NCI-H2227 treated with DMSO at 0.1 percent for 48 hours (cell line): ENCODE data around the gene PFDN1.

ENCODE experiments used
- DNase-seq: peaks from one replicate; lab custom pipeline; 2025; lab: John Stamatoyannopoulos, UW

Gene PFDN1

GRCh38 chr5:140295414-140295813, 7.5 kb downstream of the PFDN1 start:
- no peak for DNase-seq

DNA sequence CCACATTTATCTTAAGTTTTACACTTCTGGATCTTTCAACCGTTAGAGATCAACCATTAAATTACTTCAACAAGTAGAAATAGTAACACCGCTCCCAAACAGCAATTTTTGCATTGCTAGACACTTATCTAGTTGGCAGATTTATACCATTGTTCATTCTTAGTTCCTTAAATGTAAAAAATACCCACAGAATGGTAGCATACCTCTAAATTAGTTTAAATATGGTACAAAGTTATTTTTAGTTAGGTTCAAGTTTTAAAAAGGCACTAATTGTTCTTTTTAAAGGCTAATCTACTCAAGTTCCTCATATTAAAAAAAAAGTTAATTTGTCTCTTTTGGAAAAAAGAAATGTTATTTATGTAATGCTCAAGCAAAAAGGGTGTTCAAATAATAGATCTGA, 8.1 kb downstream of the PFDN1 start:
- DNase-seq: no peak

DNA sequence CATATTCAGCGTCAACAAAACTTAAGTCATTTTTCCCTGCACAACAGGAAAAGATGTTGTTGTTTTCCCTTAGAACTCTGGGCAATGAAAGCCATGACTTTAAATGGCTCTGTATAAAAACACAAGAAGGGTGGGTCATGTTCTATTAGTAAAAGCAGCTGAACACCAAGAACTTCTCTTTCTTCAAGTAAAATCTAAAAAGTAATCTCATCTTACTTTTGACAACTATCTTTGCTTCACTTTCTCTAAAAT, 9.1 kb downstream of the PFDN1 start:
- DNase-seq: no peak

DNA sequence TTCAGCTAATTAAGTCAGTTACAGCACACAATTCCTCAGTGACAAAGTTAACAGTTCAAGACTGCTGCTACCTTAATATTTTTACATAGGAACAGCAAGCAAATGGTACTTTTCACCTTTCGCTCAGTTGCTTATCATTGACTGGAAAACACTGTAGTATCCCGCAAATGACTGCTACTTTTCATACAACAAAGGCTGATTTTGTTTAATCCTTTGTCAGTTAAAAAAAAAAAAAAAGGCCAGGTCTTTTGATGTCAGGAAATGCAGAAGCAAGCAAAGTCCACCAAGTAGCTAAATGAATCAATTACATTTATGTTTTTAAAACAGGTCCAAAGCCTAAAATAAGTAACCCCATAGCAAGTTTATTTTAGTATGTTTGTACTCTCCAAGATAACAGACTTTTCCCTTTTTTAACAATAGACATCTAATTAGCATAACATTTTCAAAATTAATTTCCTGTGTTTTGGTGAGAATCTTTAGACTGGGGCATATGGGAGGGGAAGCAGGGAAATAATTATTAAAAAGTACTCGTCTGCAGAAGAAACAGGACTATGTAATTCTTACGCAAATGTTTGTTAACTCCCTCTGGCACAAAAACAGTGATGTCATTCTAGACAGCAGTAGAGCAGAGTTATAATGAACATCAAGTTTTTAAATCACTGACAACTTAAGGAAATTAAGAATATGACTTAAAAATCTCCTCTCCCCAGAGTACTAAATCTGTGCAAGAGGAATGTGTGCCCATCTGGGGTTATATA, 9.6 kb downstream of the PFDN1 start:
- DNase-seq: no peak

- no peak for DNase-seq
Observed at GRCh38 chr5:140292212-140293036, 10.5 kb downstream of the PFDN1 start.

- DNase-seq: no peak
Observed at GRCh38 chr5:140287801-140288521, 14.9 kb downstream of the PFDN1 start.

- no peak for DNase-seq
Observed at GRCh38 chr5:140286424-140286823, 16.5 kb downstream of the PFDN1 start.

DNA sequence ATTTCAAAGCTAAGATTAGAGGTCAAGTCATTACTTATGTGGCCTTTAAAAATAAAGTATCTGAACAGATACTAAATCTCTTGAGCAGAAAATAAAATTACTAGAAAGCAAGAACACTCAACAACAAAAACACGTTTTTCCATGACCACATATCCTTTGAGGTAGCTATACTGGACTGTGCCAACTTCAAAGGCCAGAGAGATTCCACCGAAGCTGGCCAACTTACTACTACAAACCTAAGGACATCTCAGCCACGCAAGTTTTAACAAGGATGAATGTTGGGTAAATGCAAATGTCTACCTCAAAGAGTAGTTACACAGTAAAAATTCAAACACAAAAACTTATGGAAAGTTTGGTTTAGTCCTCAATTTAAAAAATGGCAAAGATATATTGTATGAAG, 18.9 kb downstream of the PFDN1 start:
- DNase-seq: no peak

- no peak for DNase-seq
Observed at GRCh38 chr5:140282266-140282665, 20.6 kb downstream of the PFDN1 start.

GRCh38 chr5:140275837-140276236, 27.1 kb downstream of the PFDN1 start:
- DNase-seq: no peak

DNA sequence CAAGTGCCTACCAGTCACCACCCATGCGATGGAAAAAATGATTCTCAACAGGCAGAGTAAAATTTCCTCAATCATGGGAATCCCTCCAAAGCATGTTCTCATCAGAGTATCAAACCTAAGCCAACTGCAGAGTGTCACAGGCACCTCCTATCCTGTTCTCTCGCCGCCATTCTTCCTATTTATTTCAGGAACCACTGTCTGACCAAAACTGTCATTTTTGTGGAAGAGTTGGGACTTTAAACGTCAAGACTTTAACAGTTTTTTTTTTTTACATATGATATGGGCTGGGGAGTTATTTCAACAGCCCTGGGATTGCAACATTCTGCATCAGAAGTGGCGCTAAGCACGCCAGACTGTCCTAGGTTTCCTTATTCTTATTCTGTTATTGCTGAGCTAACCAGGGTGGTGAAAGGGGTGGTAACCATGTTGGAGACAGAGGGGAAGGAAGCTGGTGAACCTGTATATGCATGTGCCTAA, 29.5 kb downstream of the PFDN1 start:
- no peak for DNase-seq

- no peak for DNase-seq
Observed at GRCh38 chr5:140270008-140270407, 32.9 kb downstream of the PFDN1 start.

- DNase-seq: peak; percentile 20
Observed at GRCh38 chr5:140267559-140268018, 35.3 kb downstream of the PFDN1 start.

DNA sequence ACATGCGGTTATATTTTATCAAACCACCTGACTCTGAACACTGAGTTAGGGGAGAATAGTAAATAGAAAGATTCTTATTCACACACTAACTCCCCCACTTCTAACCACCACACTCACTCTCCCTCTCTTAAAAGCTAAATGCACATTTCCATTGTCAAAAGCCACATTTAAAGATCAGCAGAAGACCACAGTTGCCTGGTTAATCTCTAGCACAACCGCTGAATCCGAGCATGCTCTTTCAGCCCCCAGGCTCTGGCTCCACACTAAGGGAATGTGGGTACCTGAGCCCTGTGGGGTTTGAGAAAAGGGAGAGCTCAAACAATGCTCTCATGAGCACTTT, 35.7 kb downstream of the PFDN1 start:
- DNase-seq: no peak

DNA sequence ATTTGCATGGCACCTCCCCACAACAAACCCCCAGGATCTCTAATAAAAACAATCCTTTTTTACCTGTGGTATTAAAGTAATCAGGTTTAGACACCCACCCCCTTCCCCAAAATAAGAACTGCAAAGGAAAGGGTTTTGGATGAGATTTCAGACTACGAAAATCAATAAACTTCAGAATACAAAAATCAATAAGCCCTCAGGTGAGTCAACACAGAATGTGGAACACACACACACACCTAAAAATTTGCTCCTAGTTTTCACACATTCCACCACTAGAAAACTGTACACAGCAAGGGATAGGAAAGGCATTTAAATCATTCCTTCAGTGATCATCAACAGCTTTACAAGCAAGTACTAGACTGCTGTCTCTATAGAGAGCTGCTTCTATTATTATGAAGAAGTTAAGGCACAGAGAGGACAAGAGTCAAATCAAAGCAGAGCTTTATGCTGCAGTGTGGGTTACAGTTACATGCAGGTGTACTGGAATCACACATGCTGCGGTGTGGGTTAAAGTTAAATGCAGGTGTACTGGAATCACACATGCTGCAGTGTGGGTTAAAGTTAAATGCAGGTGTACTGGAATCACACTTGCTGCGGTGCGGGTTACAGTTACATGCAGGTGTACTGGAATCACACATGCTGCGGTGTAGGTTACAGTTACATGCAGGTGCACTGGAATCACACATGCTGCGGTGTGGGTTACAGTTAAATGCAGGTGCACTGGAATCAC, 36.3 kb downstream of the PFDN1 start:
- DNase-seq: no peak

- no peak for DNase-seq
Observed at GRCh38 chr5:140265845-140266244, 37.1 kb downstream of the PFDN1 start.

DNA sequence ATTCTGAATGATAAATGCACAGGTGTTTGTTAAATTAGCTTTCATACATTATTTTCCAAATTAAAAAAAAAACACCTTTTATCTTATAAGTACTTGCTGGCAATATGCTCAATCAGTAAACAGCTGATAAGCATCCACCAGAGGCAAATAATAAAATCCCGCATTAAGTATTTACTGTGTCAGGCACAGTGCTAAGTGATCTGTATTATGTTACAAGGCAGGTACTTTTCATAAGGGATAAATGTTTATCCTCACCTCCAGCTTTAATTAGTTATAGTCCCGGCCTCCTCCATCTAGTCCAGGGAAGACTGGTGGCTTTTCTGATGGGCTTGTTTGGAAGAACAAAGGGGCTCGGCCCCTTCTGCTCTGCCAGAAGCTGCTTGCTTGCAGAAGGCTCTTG, 40.1 kb downstream of the PFDN1 start:
- DNase-seq: no peak

DNA sequence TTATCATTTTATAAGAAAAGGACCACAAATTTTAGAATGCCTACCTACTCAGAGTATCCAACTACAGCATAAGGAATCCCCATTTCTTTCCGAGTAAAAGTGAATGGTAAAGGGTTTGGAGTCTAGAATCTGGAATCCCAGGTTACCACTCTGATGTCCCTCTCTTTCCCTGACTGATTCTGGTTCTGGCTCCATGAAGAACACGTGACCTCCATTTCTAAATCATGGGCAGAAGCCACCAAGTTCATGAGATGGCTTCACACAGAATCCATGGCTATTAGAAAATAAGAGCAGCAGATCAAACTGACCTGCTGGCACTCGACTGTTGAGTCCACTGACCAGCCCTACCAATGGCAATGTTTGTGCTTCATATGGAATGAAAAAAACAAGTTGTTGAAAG, 40.7 kb downstream of the PFDN1 start:
- DNase-seq: no peak

- DNase-seq: no peak
Observed at GRCh38 chr5:140261403-140262171, 41.3 kb downstream of the PFDN1 start.

DNA sequence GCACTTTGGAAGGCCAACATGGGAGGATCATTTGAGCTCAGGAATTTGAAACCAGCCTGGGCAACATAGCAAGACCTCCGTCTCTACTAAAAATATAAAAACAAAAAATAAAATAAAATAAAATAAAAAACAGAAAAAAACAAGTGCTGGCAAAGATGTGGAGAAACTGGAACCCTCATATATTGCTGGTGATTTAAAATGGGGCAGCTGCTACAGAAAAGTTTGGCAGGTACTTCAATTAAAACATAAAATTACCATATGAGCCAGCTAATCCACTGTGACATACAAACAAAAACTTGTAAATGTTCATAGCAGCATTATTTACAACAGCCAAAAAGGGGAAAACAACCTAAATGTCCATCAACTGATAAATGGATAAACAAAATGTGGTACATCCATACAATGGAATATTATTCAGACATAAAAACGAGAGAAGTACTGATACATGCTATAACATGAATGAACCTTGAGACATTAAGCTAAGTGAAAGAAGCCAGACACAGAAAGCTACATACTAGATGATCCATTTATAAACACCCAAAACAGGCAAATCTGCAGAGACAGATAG, 42.7 kb downstream of the PFDN1 start:
- no peak for DNase-seq

- DNase-seq: no peak
Observed at GRCh38 chr5:140259500-140259899, 43.4 kb downstream of the PFDN1 start.
